ENCODE measurements around the gene PPP2R1B.

PPP2R1B gene

DNA sequence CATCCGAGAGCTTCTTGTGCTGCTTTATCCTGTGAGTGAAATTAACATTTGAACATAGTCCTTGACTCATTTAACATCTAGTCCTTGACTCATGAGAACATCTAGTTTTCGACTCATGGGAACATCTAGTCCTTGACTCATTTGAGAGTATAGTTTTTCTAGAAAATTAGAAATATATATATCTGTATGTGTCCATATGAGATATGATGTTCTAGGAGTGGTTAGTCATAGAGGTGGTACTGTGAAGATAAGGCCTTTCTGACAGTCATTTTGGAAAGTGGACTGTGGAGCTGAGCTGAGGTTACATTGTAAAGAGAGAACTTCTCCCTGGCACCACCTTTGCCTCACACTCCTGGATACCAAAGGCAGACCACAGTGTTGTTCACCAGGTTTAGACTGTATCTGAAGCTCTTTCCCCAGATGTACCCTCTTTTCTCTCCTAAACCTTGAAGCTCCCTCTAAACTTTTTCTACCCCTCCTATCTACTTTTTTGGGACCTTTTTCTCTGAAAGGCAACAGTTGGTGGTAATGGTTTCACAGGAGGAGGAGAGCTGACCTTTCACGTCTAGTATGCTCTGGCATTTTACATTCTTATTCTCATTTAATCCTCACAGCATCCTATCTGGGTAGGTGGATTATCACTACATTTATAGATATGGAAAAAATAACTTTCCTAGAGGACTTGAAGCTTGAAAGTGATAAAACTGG, 67.2 kb downstream of the PPP2R1B start:
- in situ Hi-C loops (cut with HindIII; ENCODE audit: low sequenced_read_pairs), result no loop called here

DNA sequence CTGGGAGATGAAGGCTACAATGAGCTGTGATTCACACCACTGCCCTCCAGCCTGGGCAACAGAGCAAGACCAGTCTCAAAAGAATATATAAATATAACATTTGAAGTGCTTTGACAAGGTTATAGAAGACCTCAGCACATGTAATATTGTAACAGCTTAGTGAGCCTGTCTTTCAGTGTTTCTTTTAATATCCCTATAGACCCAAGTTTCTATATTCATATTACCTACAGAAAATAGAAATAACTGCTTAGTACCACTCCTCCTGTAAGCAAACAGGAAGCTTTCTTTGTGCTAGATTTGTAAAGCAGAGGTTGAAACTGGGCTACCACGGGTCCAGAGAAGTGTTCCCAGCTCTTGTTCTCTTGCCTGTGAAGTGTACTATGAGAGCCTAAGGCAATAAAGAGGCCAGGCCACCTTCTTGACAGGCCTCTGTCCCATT, 68.2 kb downstream of the PPP2R1B start:
- in situ Hi-C loops (cut with HindIII; ENCODE audit: low sequenced_read_pairs), result no loop called here

DNA sequence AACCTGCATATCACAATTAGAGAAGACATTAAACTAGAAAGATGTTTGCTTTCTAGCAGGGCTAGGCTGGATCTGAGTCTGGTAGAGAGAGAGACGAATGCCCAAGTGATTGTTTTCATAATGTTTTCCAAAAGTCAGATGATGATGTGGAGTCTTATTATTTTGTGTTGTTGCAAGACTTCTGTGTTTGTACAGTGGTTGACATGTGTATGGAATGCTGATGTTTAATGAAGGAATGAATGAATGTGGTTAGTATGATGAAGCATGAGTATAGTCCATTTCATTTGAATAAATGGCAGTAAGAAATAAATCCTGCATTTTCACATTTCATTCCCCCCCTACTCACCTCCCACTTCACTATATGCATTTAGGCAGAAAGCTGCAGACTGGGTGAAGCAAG, 69.6 kb downstream of the PPP2R1B start:
- in situ Hi-C loops (cut with HindIII; ENCODE audit: low sequenced_read_pairs), result no loop called here

DNA sequence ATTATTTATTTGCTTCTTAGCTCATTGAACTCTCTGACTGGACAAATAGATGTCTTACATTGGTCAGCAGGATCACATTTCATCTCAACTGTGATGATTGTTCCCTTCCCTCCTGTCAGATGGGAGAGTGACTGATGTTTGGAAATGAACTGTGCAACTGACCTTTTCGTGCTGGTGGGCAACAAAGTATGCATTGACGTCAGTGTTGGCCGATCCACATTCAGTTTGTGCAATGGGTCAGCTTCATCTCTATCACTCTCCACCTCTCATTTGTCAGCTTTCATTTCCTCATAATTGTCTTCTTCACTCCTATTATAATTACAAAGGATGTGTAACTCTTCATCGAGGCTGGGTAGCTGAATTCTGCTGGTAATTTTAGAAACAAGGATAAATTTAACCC, 71.3 kb downstream of the PPP2R1B start:
- in situ Hi-C loops (cut with HindIII; ENCODE audit: low sequenced_read_pairs), result no loop called here

DNA sequence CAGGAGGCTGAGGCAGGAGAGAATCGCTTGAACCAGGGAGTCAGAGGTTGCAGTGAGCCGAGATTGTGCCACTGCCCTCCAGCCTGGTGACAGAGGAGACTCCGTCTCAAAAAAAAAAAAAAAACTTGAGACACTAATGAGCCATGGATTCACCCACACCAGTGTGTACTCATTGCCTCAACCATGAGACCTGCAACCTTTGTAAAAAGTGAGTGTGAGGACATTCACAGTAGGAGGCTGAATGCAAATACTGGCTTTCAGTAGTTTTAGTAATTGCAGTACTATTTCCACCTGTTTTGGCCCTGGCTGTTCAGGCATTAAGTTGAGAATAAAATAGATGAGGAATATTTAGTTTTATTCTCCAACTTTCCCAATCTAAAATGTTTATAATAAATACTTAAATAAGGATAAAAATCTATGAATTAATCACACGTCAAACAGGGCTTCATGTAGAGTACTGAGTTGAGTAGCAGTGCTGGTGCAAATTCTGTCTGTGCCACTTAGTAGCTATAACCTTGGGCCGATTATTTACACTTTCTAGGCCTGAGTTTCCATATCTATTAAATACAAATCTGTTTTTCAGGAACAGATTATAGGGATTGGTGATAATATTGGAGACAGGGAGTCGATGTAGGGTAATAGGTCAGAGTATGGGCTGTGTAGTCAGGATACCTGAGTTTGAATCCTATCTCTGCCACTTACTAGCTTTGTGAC, 72.8 kb downstream of the PPP2R1B start:
- in situ Hi-C loops (cut with HindIII; ENCODE audit: low sequenced_read_pairs), result no loop called here

DNA sequence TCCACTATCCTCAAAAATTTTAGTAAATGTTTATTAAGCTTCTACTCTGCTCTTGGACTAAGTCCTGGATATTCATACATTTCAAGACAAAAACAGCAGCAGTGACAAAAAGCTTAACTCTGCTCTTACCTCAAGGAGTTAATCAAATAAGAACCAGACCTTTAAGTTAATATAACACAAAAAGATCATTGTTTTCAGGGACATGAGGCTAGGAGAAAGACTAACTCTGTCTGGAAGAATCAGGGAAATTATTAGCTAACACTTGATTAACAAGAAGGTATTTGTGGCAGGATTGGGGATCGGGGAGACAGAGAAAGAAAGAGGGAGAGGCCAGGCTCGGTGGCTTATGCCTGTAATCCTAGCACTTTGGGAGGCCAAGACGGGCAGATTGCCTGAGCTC, 74.4 kb downstream of the PPP2R1B start:
- in situ Hi-C loops (cut with HindIII; ENCODE audit: low sequenced_read_pairs), result no loop called here

DNA sequence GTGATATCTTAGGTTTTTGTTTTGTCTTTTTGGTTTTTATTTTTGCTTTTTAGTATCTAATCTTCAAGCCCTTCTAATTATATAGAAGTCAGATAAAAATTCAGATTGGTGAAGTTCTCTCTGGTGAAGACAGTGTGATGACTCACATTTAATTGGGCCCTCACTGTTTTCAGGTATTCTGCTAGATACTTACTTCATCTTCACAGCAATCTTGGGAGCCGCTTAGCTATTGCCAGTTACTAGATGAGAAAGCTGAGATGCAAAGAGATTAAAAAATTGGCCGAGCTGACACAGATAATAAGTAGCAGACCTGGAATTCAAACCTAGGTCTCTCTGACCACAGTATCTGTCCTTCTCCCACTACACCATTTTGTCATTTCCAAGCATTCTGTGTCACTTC, 75.0 kb downstream of the PPP2R1B start:
- in situ Hi-C loops (cut with HindIII; ENCODE audit: low sequenced_read_pairs), result no loop called here

DNA sequence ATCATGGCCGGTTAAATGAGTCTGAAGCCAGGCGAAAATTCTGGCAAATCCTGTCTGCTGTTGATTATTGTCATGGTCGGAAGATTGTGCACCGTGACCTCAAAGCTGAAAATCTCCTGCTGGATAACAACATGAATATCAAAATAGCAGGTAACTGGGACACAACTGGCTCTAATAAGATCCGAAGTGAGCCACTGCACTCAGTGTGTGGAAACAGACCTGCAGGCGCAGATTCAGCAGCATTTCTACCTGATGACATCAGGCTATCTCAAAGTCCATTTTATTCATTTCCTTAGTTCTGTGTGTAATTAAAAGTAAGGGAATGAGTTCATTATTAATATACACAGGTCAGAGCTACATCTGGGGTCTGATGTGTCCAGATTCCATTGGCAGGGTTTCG, 78.2 kb downstream of the PPP2R1B start:
- in situ Hi-C loops (cut with HindIII; ENCODE audit: low sequenced_read_pairs), result no loop called here

DNA sequence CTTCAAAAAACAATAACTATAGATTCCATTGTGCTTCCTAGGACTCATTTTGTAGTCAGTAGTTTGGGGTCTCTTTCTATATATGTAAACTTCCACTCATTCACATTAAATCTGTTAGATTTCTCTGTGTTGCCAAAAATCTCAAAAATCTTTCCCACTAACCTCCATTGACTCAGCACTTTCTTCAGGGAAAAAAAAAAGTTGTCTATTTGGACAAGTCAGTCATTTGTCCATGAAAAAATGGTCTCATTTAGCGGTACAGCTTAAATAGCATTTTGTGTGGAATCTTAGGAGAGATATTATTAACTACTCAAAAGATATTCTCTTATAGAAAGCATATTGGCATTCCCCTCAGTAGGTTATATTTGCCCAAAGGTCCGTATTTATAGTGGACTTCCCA, 81.9 kb downstream of the PPP2R1B start:
- in situ Hi-C loops (cut with HindIII; ENCODE audit: low sequenced_read_pairs), result no loop called here

DNA sequence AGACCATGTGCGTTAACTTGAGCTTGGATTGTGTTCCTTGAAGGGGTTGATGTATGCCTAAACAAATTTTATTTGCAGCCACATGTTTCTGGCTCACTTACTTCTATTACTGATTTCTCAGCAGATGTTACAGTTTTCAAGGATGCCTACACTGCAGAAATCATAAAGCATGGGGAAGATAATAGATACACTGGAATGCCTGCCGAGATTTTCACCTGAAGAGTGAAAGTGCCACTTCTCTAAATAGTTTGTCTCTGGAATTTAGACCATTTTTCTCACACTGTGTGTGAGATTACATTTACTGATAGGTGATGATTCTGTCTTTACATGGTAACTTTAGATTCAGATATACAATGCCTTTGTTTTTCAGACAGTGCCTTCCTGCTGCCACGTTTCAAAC, 82.4 kb downstream of the PPP2R1B start:
- in situ Hi-C loops (cut with HindIII; ENCODE audit: low sequenced_read_pairs), result no loop called here

DNA sequence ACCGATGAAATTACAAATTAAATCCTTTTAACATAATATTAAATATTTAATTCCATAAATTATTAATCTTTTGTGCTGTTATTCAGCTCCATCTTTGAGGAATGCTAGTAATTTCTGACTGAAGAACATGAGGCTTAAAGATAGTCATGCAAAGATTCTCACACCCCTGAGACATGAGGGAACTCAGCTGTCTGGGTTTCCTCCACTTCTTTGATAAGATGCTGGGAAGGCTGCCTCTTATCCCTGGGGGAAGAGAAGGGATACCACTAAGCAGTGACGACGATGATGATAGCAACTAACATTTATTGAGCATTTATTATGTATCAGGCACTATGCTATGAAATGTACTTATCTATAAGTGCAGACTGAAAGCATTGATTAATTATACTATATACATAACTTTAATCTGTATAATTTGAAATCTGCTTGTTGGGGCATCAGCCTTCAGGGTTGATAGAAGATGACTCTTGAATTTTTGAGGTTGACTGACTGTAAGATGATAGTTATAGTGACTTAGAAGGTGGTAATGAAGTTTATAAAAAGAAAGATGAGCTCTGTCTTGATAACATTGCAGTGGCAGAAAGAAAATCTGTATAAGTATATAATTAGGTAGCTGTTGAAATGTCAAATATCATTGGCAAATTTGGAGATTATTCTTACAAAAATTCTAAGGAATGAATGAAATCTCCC, 85.6 kb downstream of the PPP2R1B start:
- in situ Hi-C loops (cut with HindIII; ENCODE audit: low sequenced_read_pairs), result no loop called here

Data from DLD1 (cell line).